ENCODE results near the gene ATP11C. TPM values are rescaled to one million over a fixed set of nuclear protein-coding genes. Genes with fewer than 3 reads are reported as not detected.

ATP11C gene
- total and polyA plus RNA-seq, 2 experiments from 2014 or later = 44.0 to 90.7 TPM

- peaks cover 2% of the 10 kb centered on the region; the same call in 1 of the 3 replicates for H3K9me3 Mint-ChIP-seq
- H3K27me3 Mint-ChIP-seq (ENCODE audit: insufficient read depth, low read depth, poor library complexity) = peaks cover 6% of the 10 kb centered on the region
- H3K27ac Mint-ChIP-seq = no peak overlapping the region
- H3K27ac ChIP-seq (ENCODE audit: low read depth) = no peak overlapping the region
- ATAC-seq (no peak), DNase-seq (ENCODE audit: low spot score) (no peak)
- no peaks in the 10 kb centered on the region for H3K27me3 ChIP-seq (ENCODE audit: insufficient read depth)
- no peaks in the 10 kb centered on the region for H3K79me2 ChIP-seq (replicated peaks; ENCODE audit: insufficient read depth)
- no peaks in the 10 kb centered on the region for H3K4me1 ChIP-seq (ENCODE audit: insufficient read depth)
- no peaks in the 10 kb centered on the region; the same call in 2 of the 3 replicates for H3K36me3 Mint-ChIP-seq (ENCODE audit: low read depth)
- no peaks in the 10 kb centered on the region for H3K36me3 ChIP-seq (ENCODE audit: insufficient read depth)
- H4K20me1 ChIP-seq (replicated peaks; ENCODE audit: insufficient read depth) = no peaks in the 10 kb centered on the region
- H3K4me3 ChIP-seq = no peak overlapping the region
- no peaks in the 10 kb centered on the region for H3K9me2 ChIP-seq (ENCODE audit: insufficient read depth)
- H3K4me3 Mint-ChIP-seq = no peak overlapping the region
- TF ChIP-seq ZNF114 (CRISPR knock-in tag; IDR thresholded peaks at IDR 0.05) (no peak), ZNF331 (CRISPR knock-in tag; IDR thresholded peaks at IDR 0.05; ENCODE audit: low read depth) (no peak)
- H2AFZ ChIP-seq = no peak overlapping the region
- no peak overlapping the region for H3K4me2 ChIP-seq
- no peaks in the 10 kb centered on the region for H3F3A ChIP-seq (replicated peaks; ENCODE audit: low read depth)
- peaks cover 7% of the 10 kb centered on the region; the same call in 2 of the 3 replicates for H3K4me1 Mint-ChIP-seq
Observed at GRCh38 chrX:139724626-139725025, 208.2 kb downstream of the ATP11C start.

- H3K4me3 ChIP-seq = no peak overlapping the region
- no peaks in the 10 kb centered on the region for H3K4me1 ChIP-seq (ENCODE audit: insufficient read depth)
- H4K20me1 ChIP-seq (replicated peaks; ENCODE audit: insufficient read depth) = no peaks in the 10 kb centered on the region
- no peak overlapping the region for H3K27ac ChIP-seq (ENCODE audit: low read depth)
- no peaks in the 10 kb centered on the region for H3K36me3 ChIP-seq (ENCODE audit: insufficient read depth)
- no peaks in the 10 kb centered on the region; the same call in 2 of the 3 replicates for H3K36me3 Mint-ChIP-seq (ENCODE audit: low read depth)
- no peak for ATAC-seq
- H3F3A ChIP-seq (replicated peaks; ENCODE audit: low read depth) = no peaks in the 10 kb centered on the region
- DNase-seq (ENCODE audit: low spot score) = no peak
- peaks cover 3% of the 10 kb centered on the region; the same call in 1 of the 3 replicates for H3K9me3 Mint-ChIP-seq
- no peak for TF ChIP-seq ETS1 (IDR thresholded peaks at IDR 0.05)
- no peak for TF ChIP-seq EZH2 (IDR thresholded peaks at IDR 0.05; ENCODE audit: low read depth, unreplicated experiment)
- TF ChIP-seq STAT1 (IDR thresholded peaks at IDR 0.05; ENCODE audit: unreplicated experiment) = no peak
- TF ChIP-seq CREB1 (CRISPR knock-in tag; IDR thresholded peaks at IDR 0.05; ENCODE audit: low read depth) = no peak
- no peak overlapping the region for H3K4me2 ChIP-seq
- H3K27me3 Mint-ChIP-seq (ENCODE audit: insufficient read depth, low read depth, poor library complexity) = peaks cover 6% of the 10 kb centered on the region
- H3K4me1 Mint-ChIP-seq = peaks cover 7% of the 10 kb centered on the region; the same call in 2 of the 3 replicates
- no peaks in the 10 kb centered on the region for H3K27me3 ChIP-seq (ENCODE audit: insufficient read depth)
- H3K4me3 Mint-ChIP-seq = no peak overlapping the region
- no peaks in the 10 kb centered on the region for H3K9me2 ChIP-seq (ENCODE audit: insufficient read depth)
- no peak overlapping the region for H2AFZ ChIP-seq
- no peaks in the 10 kb centered on the region for H3K79me2 ChIP-seq (replicated peaks; ENCODE audit: insufficient read depth)
- peak overlapping the region; percentile 59; the same call in 1 of the 2 replicates for H3K27ac Mint-ChIP-seq
Observed at GRCh38 chrX:139720979-139721378, 211.9 kb downstream of the ATP11C start.

GRCh38 chrX:139720136-139720535, 212.7 kb downstream of the ATP11C start:
- Mint-ChIP-seq H3K27me3 (ENCODE audit: insufficient read depth, low read depth, poor library complexity) (peaks cover 6% of the 10 kb centered on the region), H3K9me3 (peaks cover 3% of the 10 kb centered on the region; the same call in 1 of the 3 replicates), H3K4me1 (peaks cover 7% of the 10 kb centered on the region; the same call in 2 of the 3 replicates), H3K4me3 (no peak overlapping the region), H3K36me3 (ENCODE audit: low read depth) (no peaks in the 10 kb centered on the region; the same call in 2 of the 3 replicates), H3K27ac (peak overlapping the region; percentile 78; the same call in 1 of the 2 replicates)
- Histone ChIP-seq H3K4me1 (ENCODE audit: insufficient read depth) (no peaks in the 10 kb centered on the region), H3F3A (replicated peaks; ENCODE audit: low read depth) (no peaks in the 10 kb centered on the region), H3K79me2 (replicated peaks; ENCODE audit: insufficient read depth) (no peaks in the 10 kb centered on the region), H3K9me2 (ENCODE audit: insufficient read depth) (no peaks in the 10 kb centered on the region), H3K27me3 (ENCODE audit: insufficient read depth) (no peaks in the 10 kb centered on the region), H3K4me3 (no peak overlapping the region), H2AFZ (no peak overlapping the region), H3K4me2 (no peak overlapping the region), H3K36me3 (ENCODE audit: insufficient read depth) (no peaks in the 10 kb centered on the region), H4K20me1 (replicated peaks; ENCODE audit: insufficient read depth) (no peaks in the 10 kb centered on the region), H3K27ac (ENCODE audit: low read depth) (peak overlapping the region; percentile 66; the same call in 1 of the 2 replicates)
- peak; percentile 95 for ATAC-seq
- peak; percentile 59 for DNase-seq (ENCODE audit: low spot score)
- TF ChIP-seq ZNF114 (CRISPR knock-in tag; IDR thresholded peaks at IDR 0.05) = no peak
- TF ChIP-seq REST (IDR thresholded peaks at IDR 0.05; ENCODE audit: unreplicated experiment) = no peak
- TF ChIP-seq JUNB (IDR thresholded peaks at IDR 0.05; ENCODE audit: unreplicated experiment) = no peak

Measured in GM23338 (cell line).